Measurements from ENCODE around the gene MAGI2.

The MAGI2 gene

GRCh38 chr7:79241288-79242060, 212.0 kb downstream of the MAGI2 start:
- H3K36me3 ChIP-seq (replicated peaks), result no peaks in the 10 kb centered on the region
- peak; percentile 35 for DNase-seq
- no peak for TF ChIP-seq CTCF (IDR thresholded peaks at IDR 0.05; ENCODE audit: low read depth, low read length, missing control alignments)
- no peak overlapping the region for H3K27ac ChIP-seq
- no peak overlapping the region for H3K4me3 ChIP-seq (ENCODE audit: low read depth, low read length)
- in situ Hi-C loops (cut with HindIII; ENCODE audit: low pct_ligation_motif_present, low sequenced_read_pairs), result no loop called here
- H3K27me3 ChIP-seq (replicated peaks), result no peaks in the 10 kb centered on the region

- Histone ChIP-seq H3K36me3 (replicated peaks) (no peaks in the 10 kb centered on the region), H3K4me3 (ENCODE audit: low read depth, low read length) (no peak overlapping the region), H3K27ac (no peak overlapping the region), H3K27me3 (replicated peaks) (no peaks in the 10 kb centered on the region)
- no peak for TF ChIP-seq CTCF (IDR thresholded peaks at IDR 0.05; ENCODE audit: low read depth, low read length, missing control alignments)
- DNase-seq, result no peak
- in situ Hi-C loops (cut with HindIII; ENCODE audit: low pct_ligation_motif_present, low sequenced_read_pairs), result no loop called here
These were observed 213.1 kb downstream of the MAGI2 start for GRCh38 chr7:79240413-79240812.

- DNase-seq, result no peak
- TF ChIP-seq CTCF (IDR thresholded peaks at IDR 0.05; ENCODE audit: low read depth, low read length, missing control alignments), result no peak
- Histone ChIP-seq H3K27me3 (replicated peaks) (no peaks in the 10 kb centered on the region), H3K36me3 (replicated peaks) (no peaks in the 10 kb centered on the region), H3K27ac (no peak overlapping the region), H3K4me3 (ENCODE audit: low read depth, low read length) (no peak overlapping the region)
- in situ Hi-C loops (cut with HindIII; ENCODE audit: low pct_ligation_motif_present, low sequenced_read_pairs), result no loop called here
These were observed 217.0 kb downstream of the MAGI2 start for GRCh38 chr7:79236352-79237028.

- in situ Hi-C loops (cut with HindIII; ENCODE audit: low pct_ligation_motif_present, low sequenced_read_pairs), result no loop called here
- no peak for DNase-seq
- H3K27me3 ChIP-seq (replicated peaks), result no peaks in the 10 kb centered on the region
These were observed 226.4 kb downstream of the MAGI2 start for GRCh38 chr7:79227044-79227443.

GRCh38 chr7:79221211-79221610, 232.3 kb downstream of the MAGI2 start:
- no peak overlapping the region for H3K4me3 ChIP-seq (ENCODE audit: low read depth, low read length)
- no peak for DNase-seq
- TF ChIP-seq CTCF (IDR thresholded peaks at IDR 0.05; ENCODE audit: low read depth, low read length, missing control alignments), result no peak
- H3K27me3 ChIP-seq (replicated peaks), result no peaks in the 10 kb centered on the region
- in situ Hi-C loops (cut with HindIII; ENCODE audit: low pct_ligation_motif_present, low sequenced_read_pairs), result no loop called here
- no peak overlapping the region for H3K27ac ChIP-seq
- no peaks in the 10 kb centered on the region for H3K36me3 ChIP-seq (replicated peaks)

More at GRCh38 chr7:79227044-79227443, 226.4 kb downstream of the MAGI2 start:
- no peak overlapping the region for H3K27ac ChIP-seq
- no peak for TF ChIP-seq CTCF (IDR thresholded peaks at IDR 0.05; ENCODE audit: low read depth, low read length, missing control alignments)
- H3K36me3 ChIP-seq (replicated peaks), result no peaks in the 10 kb centered on the region
- H3K4me3 ChIP-seq (ENCODE audit: low read depth, low read length), result no peak overlapping the region
